Measurements from ENCODE around the gene DNAH1.

The DNAH1 gene

DNA sequence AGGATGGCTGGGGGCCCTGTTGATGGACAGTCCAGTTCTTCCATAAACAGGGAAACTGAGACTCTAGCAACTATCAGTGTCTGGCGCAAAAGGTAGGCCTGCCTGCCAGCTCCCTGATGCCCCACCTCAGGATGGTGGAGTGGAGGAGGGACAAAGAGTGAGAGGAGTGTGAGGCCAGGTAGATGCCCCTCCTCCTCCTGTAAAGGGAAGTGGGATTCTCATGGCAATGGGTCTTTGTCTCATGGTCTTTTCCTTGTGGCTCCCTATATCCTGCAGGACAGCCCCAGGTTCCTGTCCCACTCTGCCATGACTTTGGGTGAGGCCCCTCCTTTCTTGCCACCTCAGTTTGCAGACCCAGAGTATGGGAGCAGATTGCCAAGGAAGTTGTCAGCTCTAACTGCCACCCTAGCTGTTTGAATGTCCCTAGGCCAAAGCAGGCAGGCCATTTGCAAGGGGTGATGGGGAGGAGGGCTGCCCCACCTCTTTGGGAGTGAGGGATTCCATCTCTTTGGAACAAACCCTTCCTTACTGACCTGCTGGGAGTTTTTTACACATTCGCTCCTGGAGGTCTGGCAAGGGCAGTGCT lies 2.8 kb upstream of the DNAH1 start:
- DNase-seq (ENCODE audit: extremely low read depth, low read depth), result no peak
- TF ChIP-seq, protein P1, sequence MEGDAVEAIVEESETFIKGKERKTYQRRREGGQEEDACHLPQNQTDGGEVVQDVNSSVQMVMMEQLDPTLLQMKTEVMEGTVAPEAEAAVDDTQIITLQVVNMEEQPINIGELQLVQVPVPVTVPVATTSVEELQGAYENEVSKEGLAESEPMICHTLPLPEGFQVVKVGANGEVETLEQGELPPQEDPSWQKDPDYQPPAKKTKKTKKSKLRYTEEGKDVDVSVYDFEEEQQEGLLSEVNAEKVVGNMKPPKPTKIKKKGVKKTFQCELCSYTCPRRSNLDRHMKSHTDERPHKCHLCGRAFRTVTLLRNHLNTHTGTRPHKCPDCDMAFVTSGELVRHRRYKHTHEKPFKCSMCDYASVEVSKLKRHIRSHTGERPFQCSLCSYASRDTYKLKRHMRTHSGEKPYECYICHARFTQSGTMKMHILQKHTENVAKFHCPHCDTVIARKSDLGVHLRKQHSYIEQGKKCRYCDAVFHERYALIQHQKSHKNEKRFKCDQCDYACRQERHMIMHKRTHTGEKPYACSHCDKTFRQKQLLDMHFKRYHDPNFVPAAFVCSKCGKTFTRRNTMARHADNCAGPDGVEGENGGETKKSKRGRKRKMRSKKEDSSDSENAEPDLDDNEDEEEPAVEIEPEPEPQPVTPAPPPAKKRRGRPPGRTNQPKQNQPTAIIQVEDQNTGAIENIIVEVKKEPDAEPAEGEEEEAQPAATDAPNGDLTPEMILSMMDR (IDR thresholded peaks at IDR 0.05; ENCODE audit: low read depth, low read length, missing control alignments), result no peak
- no peak overlapping the region for H3K4me3 ChIP-seq (replicated peaks; ENCODE audit: low read depth, low read length)

DNA sequence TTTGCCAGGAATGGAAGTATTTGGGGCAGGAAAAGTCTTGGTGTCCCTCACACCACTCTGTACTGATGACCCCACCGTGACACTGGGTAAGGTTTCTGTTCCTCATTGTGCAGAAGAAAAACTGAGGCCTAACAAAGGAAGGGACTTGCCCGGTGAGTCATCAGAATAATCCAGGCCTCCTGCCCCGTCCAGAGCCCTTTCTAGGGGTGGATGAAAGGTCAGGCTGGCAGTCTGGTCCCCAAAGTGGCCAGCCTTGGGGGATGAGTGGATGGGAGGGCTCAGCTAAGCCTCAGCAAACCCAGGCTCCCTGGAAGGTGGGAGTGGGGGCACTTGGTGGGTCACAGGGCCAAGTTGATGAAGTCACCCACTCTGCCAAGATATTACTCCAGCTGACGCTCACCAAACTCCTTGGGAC lies 2.3 kb upstream of the DNAH1 start:
- DNase-seq (ENCODE audit: extremely low read depth, low read depth), result no peak
- TF ChIP-seq, protein P1 (IDR thresholded peaks at IDR 0.05; ENCODE audit: low read depth, low read length, missing control alignments), result no peak
- H3K4me3 ChIP-seq (replicated peaks; ENCODE audit: low read depth, low read length), result no peak overlapping the region

DNA sequence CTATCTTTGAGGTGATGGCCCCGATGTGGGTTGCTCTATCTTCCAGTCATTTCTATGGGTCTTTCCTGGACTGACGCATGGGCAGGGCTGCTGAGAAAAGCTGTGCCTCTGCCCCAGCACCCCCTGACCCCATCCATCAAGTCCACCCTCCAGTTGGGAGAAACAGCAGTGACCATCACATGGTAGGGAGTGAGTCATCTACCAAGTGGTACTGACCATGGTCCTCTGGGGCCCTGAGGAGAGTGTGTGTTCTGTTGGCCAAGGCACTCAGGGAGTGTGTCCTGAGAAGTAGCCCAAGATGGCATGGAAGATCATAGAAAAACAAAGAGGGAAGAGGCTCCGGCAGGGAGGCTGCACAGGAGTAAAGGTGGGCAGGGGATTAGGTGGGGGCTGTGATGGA lies 1.6 kb upstream of the DNAH1 start:
- no peak for DNase-seq (ENCODE audit: extremely low read depth, low read depth)
- H3K4me3 ChIP-seq (replicated peaks; ENCODE audit: low read depth, low read length), result no peak overlapping the region
- TF ChIP-seq, protein P1 (IDR thresholded peaks at IDR 0.05; ENCODE audit: low read depth, low read length, missing control alignments), result no peak

- DNase-seq (ENCODE audit: extremely low read depth, low read depth), result no peak
- TF ChIP-seq, protein P1 (IDR thresholded peaks at IDR 0.05; ENCODE audit: low read depth, low read length, missing control alignments), result no peak
- H3K4me3 ChIP-seq (replicated peaks; ENCODE audit: low read depth, low read length), result no peak overlapping the region
These were observed 1.1 kb upstream of the DNAH1 start for GRCh38 chr3:52315006-52315405.

DNA sequence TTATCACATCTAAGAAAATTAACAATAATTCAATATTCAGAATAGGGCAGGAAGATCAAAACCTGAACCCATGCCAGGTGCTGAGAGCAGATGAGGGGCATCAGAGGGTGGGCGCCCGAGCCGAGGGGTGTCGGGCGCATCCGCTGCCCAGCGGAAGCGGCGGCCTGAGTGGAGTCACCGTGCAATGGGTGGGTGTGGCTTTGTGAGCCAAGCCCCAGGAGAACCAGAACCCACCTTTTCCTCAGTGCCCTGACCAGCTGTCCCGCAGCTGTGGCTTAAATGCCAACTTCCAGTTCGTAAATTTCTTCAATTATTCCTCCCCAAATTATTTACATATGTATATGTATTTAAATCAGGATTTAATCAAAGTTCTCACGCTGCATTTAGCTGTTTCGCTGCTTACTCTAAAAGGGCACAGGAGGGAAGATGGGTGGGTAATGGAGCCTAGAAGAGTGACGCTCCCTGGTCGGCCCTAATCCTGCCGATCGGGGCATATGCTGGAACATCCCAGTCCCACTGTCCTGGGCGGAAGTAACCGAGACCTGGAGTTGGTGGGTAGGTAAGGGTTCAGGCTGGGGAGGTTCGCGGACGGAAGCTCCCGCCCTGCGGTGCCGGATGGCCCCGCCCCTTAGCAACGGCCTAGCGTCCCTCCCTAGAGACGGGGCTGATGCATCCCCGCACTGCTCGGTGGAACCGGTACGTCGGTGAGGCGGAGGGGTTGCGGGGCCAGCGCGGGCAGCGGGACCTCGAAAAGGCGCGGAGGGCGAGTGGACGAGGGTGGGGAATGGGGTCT lies 1.3 kb downstream of the DNAH1 start:
- TF ChIP-seq, protein P1 (IDR thresholded peaks at IDR 0.05; ENCODE audit: low read depth, low read length, missing control alignments), result no peak
- H3K4me3 ChIP-seq (replicated peaks; ENCODE audit: low read depth, low read length), result peak overlapping the region; percentile 20
- no peak for DNase-seq (ENCODE audit: extremely low read depth, low read depth)

GRCh38 chr3:52318186-52318816 lies 2.2 kb downstream of the DNAH1 start:
- no peak for DNase-seq (ENCODE audit: extremely low read depth, low read depth)
- TF ChIP-seq, protein P1 (IDR thresholded peaks at IDR 0.05; ENCODE audit: low read depth, low read length, missing control alignments), result no peak
- no peak overlapping the region for H3K4me3 ChIP-seq (replicated peaks; ENCODE audit: low read depth, low read length)
